Uterus (tissue), 2 donors: ENCODE measurements around the gene LATS1.

Source experiments
- CTCF ChIP-seq, 4 experiments: fragments of 200-600 bp in 2 of 4; fragments of 450-650 bp in 2 of 4; sonication (generic) in 2 of 4; IDR thresholded peaks; one replicate each; pipeline ENCODE4 v1.5.1; 2016 to 2019; ENCODE audit warnings: antibody characterized with exemption in 4 of 4, mild to moderate bottlenecking in 2 of 4, moderate library complexity in 1 of 4
- POLR2A ChIP-seq, 2 donors: fragments of 450-650 bp; IDR thresholded peaks; one replicate each; pipeline ENCODE4 v1.6.1; 2016; ENCODE audit warnings: antibody characterized with exemption in 2 of 2, mild to moderate bottlenecking in 1 of 2, moderate library complexity in 1 of 2

GRCh38 chr6:149719531-149719930 is 1.6 kb upstream of the LATS1 start:
- TF ChIP-seq CTCF (IDR thresholded peaks at IDR 0.05) (no peak), POLR2A (IDR thresholded peaks at IDR 0.05) (no peak)
